GM19452 (cell line): ENCODE measurements around the gene GRIN2A.
A peak's percentile ranks its signal among the peaks of the same experiment; 100 is the strongest.

Experiments
- ATAC-seq: cut with Tn5 transposase; IDR thresholded peaks from one replicate; pipeline ENCODE4 v1.9.1; 2021; ENCODE audit not compliant: unreplicated experiment

Gene GRIN2A

GRCh38 chr16:10188236-10188635, 6.0 kb upstream of the GRIN2A start:
- ATAC-seq: no peak

GRCh38 chr16:10181196-10182162, 749 bp downstream of the GRIN2A start:
- peak; percentile 70 for ATAC-seq

- no peak for ATAC-seq
Measured at GRCh38 chr16:10180771-10181163, 1.5 kb downstream of the GRIN2A start.

GRCh38 chr16:10180042-10180770, 2.0 kb downstream of the GRIN2A start:
- no peak for ATAC-seq

GRCh38 chr16:10178526-10178925, 3.7 kb downstream of the GRIN2A start:
- no peak for ATAC-seq

GRCh38 chr16:10178080-10178479, 4.1 kb downstream of the GRIN2A start:
- no peak for ATAC-seq

- no peak for ATAC-seq
Measured at GRCh38 chr16:10172848-10173655, 9.2 kb downstream of the GRIN2A start.

GRCh38 chr16:10171221-10171620, 11.0 kb downstream of the GRIN2A start:
- ATAC-seq: no peak

GRCh38 chr16:10169904-10170410, 12.3 kb downstream of the GRIN2A start:
- ATAC-seq: no peak

- ATAC-seq: no peak
Measured at GRCh38 chr16:10169031-10169430, 13.2 kb downstream of the GRIN2A start.

- no peak for ATAC-seq
Measured at GRCh38 chr16:10168258-10168657, 14.0 kb downstream of the GRIN2A start.

- no peak for ATAC-seq
Measured at GRCh38 chr16:10165643-10166042, 16.6 kb downstream of the GRIN2A start.

GRCh38 chr16:10162981-10163380, 19.2 kb downstream of the GRIN2A start:
- no peak for ATAC-seq

GRCh38 chr16:10156099-10156498, 26.1 kb downstream of the GRIN2A start:
- no peak for ATAC-seq

GRCh38 chr16:10154389-10154788, 27.8 kb downstream of the GRIN2A start:
- ATAC-seq: no peak

- no peak for ATAC-seq
Measured at GRCh38 chr16:10153985-10154384, 28.2 kb downstream of the GRIN2A start.

GRCh38 chr16:10151718-10152117, 30.5 kb downstream of the GRIN2A start:
- ATAC-seq: no peak

- no peak for ATAC-seq
Measured at GRCh38 chr16:10150906-10151305, 31.3 kb downstream of the GRIN2A start.

- no peak for ATAC-seq
Measured at GRCh38 chr16:10145542-10146035, 36.6 kb downstream of the GRIN2A start.

GRCh38 chr16:10141671-10142070, 40.6 kb downstream of the GRIN2A start:
- ATAC-seq: no peak

- ATAC-seq: no peak
Measured at GRCh38 chr16:10138881-10139280, 43.3 kb downstream of the GRIN2A start.
